HCT116 (cell line): Measurements from ENCODE around the gene HS6ST3. TPM values are rescaled to one million over a fixed set of nuclear protein-coding genes. Genes with fewer than 3 reads are reported as not detected.

ENCODE experiments used
- ATAC-seq: fragments of 200-7000 bp; cut with Tn5 transposase; 2 replicates; pipeline ENCODE4 v1.9.1; 2020; ENCODE audit warnings: mild to moderate bottlenecking, moderate library complexity
- BruUV-seq: library from RNA; stranded (reverse); fragments of 400-500 nt; replicated peaks from 2 replicates; lab custom pipeline; 2021; lab: Mats Ljungman, UMichigan
- CTCF ChIA-PET: fragments of 300-600 bp; sonication (Branson Sonifier 250); formaldehyde crosslinking; loops from one replicate; lab custom pipeline; 2021; ENCODE audit warnings: antibody characterized with exemption; lab: Charles Lee
- POLR2A ChIA-PET: fragments of 300-600, 350-600 bp; sonication (Branson Sonifier 250); formaldehyde crosslinking; loops from one replicate; lab custom pipeline; 2021; ENCODE audit warnings: antibody characterized with exemption; lab: Charles Lee
- RAD21 ChIA-PET, 2 experiments: fragments of 300-600 bp; sonication (Branson Sonifier 250); formaldehyde crosslinking; loops; one replicate each; lab custom pipeline; 2023; ENCODE audit warnings: low total read pairs in 2 of 2; ENCODE audit not compliant: uncharacterized antibody in 2 of 2, unreplicated experiment in 2 of 2, low non-redundant PET in 1 of 2; lab: Charles Lee
- DNase-seq: peaks from one replicate; pipeline ENCODE4 v3.0.0-alpha.2; 2010; ENCODE audit warnings: low read depth, low spot score
- H2AFZ ChIP-seq: fragments of 200-600 bp; shearing (Covaris generic), sonication (generic); 2 replicates; pipeline ENCODE4 v1.6.1; 2017; ENCODE audit warnings: low read depth, mixed run types, mixed read lengths, antibody characterized with exemption, low read length; ENCODE audit not compliant: poor library complexity, severe bottlenecking
- H3K27ac ChIP-seq: 2 replicates; pipeline ENCODE4 v1.5.1; 2012; ENCODE audit warnings: low read depth, low read length
- H3K27me3 ChIP-seq: fragments of 200-600 bp; sonication (generic); 2 replicates; pipeline ENCODE4 v1.6.1; 2016; ENCODE audit warnings: mixed run types, low read length, mixed read lengths; ENCODE audit not compliant: insufficient read depth
- H3K36me3 ChIP-seq, 2 experiments: fragments of 200-500 bp in 1 of 2; fragments of 200-600 bp in 1 of 2; sonication (Bioruptor generic) in 1 of 2; sonication (generic) in 1 of 2; 2 replicates each; pipeline versions ENCODE4 v1.5.1 to v1.6.1; 2014 to 2016; ENCODE audit warnings: low read length in 2 of 2, inconsistent platforms in 1 of 2, mixed read lengths in 1 of 2, mixed run types in 1 of 2; ENCODE audit not compliant: insufficient read depth in 2 of 2, control insufficient read depth in 1 of 2
- H3K4me1 ChIP-seq, 2 experiments: fragments of 200-600 bp in 1 of 2; sonication (generic) in 1 of 2; 2 replicates each; pipeline versions ENCODE4 v1.5.1 to v1.6.1; 2012 to 2017; ENCODE audit warnings: low read length in 2 of 2, inconsistent platforms in 1 of 2, mild to moderate bottlenecking in 1 of 2, mixed read lengths in 1 of 2, mixed run types in 1 of 2, moderate library complexity in 1 of 2; ENCODE audit not compliant: insufficient read depth in 2 of 2, control insufficient read depth in 1 of 2
- H3K4me2 ChIP-seq: fragments of 200-600 bp; sonication (generic); 2 replicates; pipeline ENCODE4 v1.6.1; 2017; ENCODE audit warnings: mixed run types, low read length, mixed read lengths
- H3K4me3 ChIP-seq, 2 experiments: fragments of 200-600 bp in 1 of 2; sonication (generic) in 1 of 2; replicated peaks in 1 of 2; 2 replicates each; pipeline ENCODE4 v1.5.1; 2011 to 2016; ENCODE audit warnings: low read length in 2 of 2, control low read depth in 1 of 2, low read depth in 1 of 2, mild to moderate bottlenecking in 1 of 2, mixed read lengths in 1 of 2, mixed run types in 1 of 2
- H3K79me2 ChIP-seq: fragments of 200-600 bp; sonication (generic); 2 replicates; pipeline ENCODE4 v1.6.1; 2017; ENCODE audit warnings: mild to moderate bottlenecking, mixed run types, low read length, moderate library complexity, mixed read lengths; ENCODE audit not compliant: insufficient read depth
- H3K9ac ChIP-seq: fragments of 200-600 bp; sonication (generic); 2 replicates; pipeline ENCODE4 v1.6.1; 2016; ENCODE audit warnings: low read length, mixed read lengths
- H3K9me2 ChIP-seq: fragments of 200-600 bp; sonication (generic), shearing (Covaris generic); 2 replicates; pipeline ENCODE4 v1.6.1; 2017; ENCODE audit warnings: mixed run types, mild to moderate bottlenecking, moderate library complexity; ENCODE audit not compliant: insufficient read depth
- H3K9me3 ChIP-seq, 2 experiments: fragments of 200-500 bp in 1 of 2; fragments of 200-600 bp in 1 of 2; sonication (Bioruptor generic) in 1 of 2; sonication (generic) in 1 of 2; 2 replicates each; pipeline ENCODE4 v1.6.1; 2014 to 2017; ENCODE audit warnings: low read length in 2 of 2, mixed read lengths in 2 of 2, inconsistent platforms in 1 of 2, low read depth in 1 of 2, mild to moderate bottlenecking in 1 of 2, mixed run types in 1 of 2, moderate library complexity in 1 of 2; ENCODE audit not compliant: control insufficient read depth in 1 of 2, insufficient read depth in 1 of 2
- H4K20me1 ChIP-seq: fragments of 200-600 bp; sonication (generic), shearing (Covaris generic); 2 replicates; pipeline ENCODE4 v1.6.1; 2017; ENCODE audit warnings: mixed run types, mild to moderate bottlenecking, moderate library complexity; ENCODE audit not compliant: insufficient read depth
- CBX3 ChIP-seq: IDR thresholded peaks from 2 replicates; pipeline ENCODE4 v1.6.1; 2012; ENCODE audit warnings: low read depth
- CEBPB ChIP-seq: IDR thresholded peaks from 2 replicates; pipeline ENCODE4 v1.6.1; 2012; ENCODE audit warnings: low read depth
- ELF1 ChIP-seq: IDR thresholded peaks from 2 replicates; pipeline ENCODE4 v1.6.1; 2012; ENCODE audit warnings: low read depth, borderline replicate concordance
- EZH2phosphoT487 ChIP-seq: fragments of 200-600 bp; IDR thresholded peaks from 2 replicates; pipeline ENCODE4 v1.6.1; 2018; ENCODE audit warnings: antibody characterized with exemption, borderline replicate concordance
- FOSL1 ChIP-seq: IDR thresholded peaks from 2 replicates; pipeline ENCODE4 v1.6.1; 2012; ENCODE audit warnings: low read depth
- JUND ChIP-seq: IDR thresholded peaks from 2 replicates; pipeline ENCODE4 v1.6.1; 2012
- POLR2A ChIP-seq: IDR thresholded peaks from 2 replicates; pipeline ENCODE4 v1.7.0; 2011; ENCODE audit warnings: borderline replicate concordance; ENCODE audit not compliant: insufficient read depth, insufficient read length; ENCODE audit errors: extremely low read depth
- RAD21 ChIP-seq: IDR thresholded peaks from 2 replicates; pipeline ENCODE4 v1.6.1; 2012; ENCODE audit warnings: low read depth, mild to moderate bottlenecking
- SIN3A ChIP-seq: IDR thresholded peaks from 2 replicates; pipeline ENCODE4 v1.6.1; 2012; ENCODE audit warnings: low read depth
- SP1 ChIP-seq: IDR thresholded peaks from 2 replicates; pipeline ENCODE4 v1.6.1; 2012; ENCODE audit warnings: low read depth
- TCF7L2 ChIP-seq: IDR thresholded peaks from 2 replicates; pipeline ENCODE4 v1.7.0; 2011; ENCODE audit warnings: borderline replicate concordance, inconsistent platforms; ENCODE audit not compliant: insufficient read depth, insufficient read length; ENCODE audit errors: extremely low read depth
- YY1 ChIP-seq: IDR thresholded peaks from 2 replicates; pipeline ENCODE4 v1.6.1; 2011; ENCODE audit warnings: low read length, low read depth, moderate library complexity, mild to moderate bottlenecking; ENCODE audit not compliant: insufficient replicate concordance; ENCODE audit errors: extremely low read depth
- ZFX ChIP-seq: fragments of 450-650 bp; IDR thresholded peaks from 2 replicates; pipeline ENCODE4 v1.6.1; 2017
- ZNF274 ChIP-seq: fragments of 200-500 bp; sonication (Bioruptor generic); IDR thresholded peaks from 2 replicates; pipeline ENCODE4 v1.6.1; 2014; ENCODE audit warnings: mild to moderate bottlenecking, low read depth, low read length, inconsistent platforms
- intact Hi-C: fragments of 100-400 bp; cut with micrococcal nuclease; formaldehyde crosslinking; loops from 2 replicates; pipeline ENCODE4 v1.10.0; 2022
- total RNA-seq: library from RNA; stranded (reverse); gene quantifications from one replicate; pipeline ENCODE4 v1.2.1, GENCODE V29; 2021; ENCODE audit not compliant: unreplicated experiment
- TF ChIP-seq, protein P1 (sequence below), 3 experiments: fragments of 200-600 bp in 1 of 3; sonication (generic) in 1 of 3; IDR thresholded peaks in 2 of 3; conservative IDR thresholded peaks in 1 of 3; 2 replicates each; pipeline ENCODE4 v1.5.1; 2012 to 2017; ENCODE audit warnings: low read depth in 2 of 3, low read length in 2 of 3, antibody characterized with exemption in 1 of 3, borderline replicate concordance in 1 of 3, control low read depth in 1 of 3, mild to moderate bottlenecking in 1 of 3, mixed read lengths in 1 of 3, mixed run types in 1 of 3, moderate library complexity in 1 of 3; ENCODE audit not compliant: insufficient read depth in 1 of 3
- TF ChIP-seq, protein P2 (sequence below): IDR thresholded peaks from 2 replicates; pipeline ENCODE4 v1.6.1; 2012
- TF ChIP-seq, protein P3 (sequence below): IDR thresholded peaks from 2 replicates; pipeline ENCODE4 v1.6.1; 2011; ENCODE audit warnings: mild to moderate bottlenecking, low read length, moderate library complexity; ENCODE audit not compliant: insufficient replicate concordance; ENCODE audit errors: extremely low read depth

The HS6ST3 gene
- total RNA-seq, 1 experiment from 2014 or later: 0.10 TPM

GRCh38 chr13:96503481-96503880, 413.6 kb downstream of the HS6ST3 start:
- H2AFZ ChIP-seq: no peak overlapping the region
- no peak overlapping the region for H3K27ac ChIP-seq
- ATAC-seq (no peak), DNase-seq (no peak)
- H3K9me3 ChIP-seq: no peaks in the 10 kb centered on the region
- H3K79me2 ChIP-seq: no peaks in the 10 kb centered on the region
- 0 out of 2 replicates have a peak, but pooled peaks cover 10% of the 10 kb centered on the region for H3K27me3 ChIP-seq
- no peaks in the 10 kb centered on the region for H3K4me1 ChIP-seq
- H3K4me3 ChIP-seq: no peak overlapping the region
- ChIA-PET RAD21 (no interaction called here), CTCF (no interaction called here), POLR2A (no interaction called here)
- TF ChIP-seq, protein P1, sequence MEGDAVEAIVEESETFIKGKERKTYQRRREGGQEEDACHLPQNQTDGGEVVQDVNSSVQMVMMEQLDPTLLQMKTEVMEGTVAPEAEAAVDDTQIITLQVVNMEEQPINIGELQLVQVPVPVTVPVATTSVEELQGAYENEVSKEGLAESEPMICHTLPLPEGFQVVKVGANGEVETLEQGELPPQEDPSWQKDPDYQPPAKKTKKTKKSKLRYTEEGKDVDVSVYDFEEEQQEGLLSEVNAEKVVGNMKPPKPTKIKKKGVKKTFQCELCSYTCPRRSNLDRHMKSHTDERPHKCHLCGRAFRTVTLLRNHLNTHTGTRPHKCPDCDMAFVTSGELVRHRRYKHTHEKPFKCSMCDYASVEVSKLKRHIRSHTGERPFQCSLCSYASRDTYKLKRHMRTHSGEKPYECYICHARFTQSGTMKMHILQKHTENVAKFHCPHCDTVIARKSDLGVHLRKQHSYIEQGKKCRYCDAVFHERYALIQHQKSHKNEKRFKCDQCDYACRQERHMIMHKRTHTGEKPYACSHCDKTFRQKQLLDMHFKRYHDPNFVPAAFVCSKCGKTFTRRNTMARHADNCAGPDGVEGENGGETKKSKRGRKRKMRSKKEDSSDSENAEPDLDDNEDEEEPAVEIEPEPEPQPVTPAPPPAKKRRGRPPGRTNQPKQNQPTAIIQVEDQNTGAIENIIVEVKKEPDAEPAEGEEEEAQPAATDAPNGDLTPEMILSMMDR (IDR thresholded peaks at IDR 0.05 in 2 of 3, conservative IDR thresholded peaks at IDR 0.05 in 1 of 3; ENCODE audit: borderline replicate concordance in 1 of 3, insufficient read depth in 1 of 3, low read depth in 2 of 3, low read length in 2 of 3): no peak
- TF ChIP-seq SIN3A: no peak
- TF ChIP-seq, protein P2, sequence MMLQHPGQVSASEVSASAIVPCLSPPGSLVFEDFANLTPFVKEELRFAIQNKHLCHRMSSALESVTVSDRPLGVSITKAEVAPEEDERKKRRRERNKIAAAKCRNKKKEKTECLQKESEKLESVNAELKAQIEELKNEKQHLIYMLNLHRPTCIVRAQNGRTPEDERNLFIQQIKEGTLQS: no peak
- TF ChIP-seq ELF1: no peak
- no peak for TF ChIP-seq ZNF274
- TF ChIP-seq TCF7L2: no peak
- no peak for TF ChIP-seq SP1
- TF ChIP-seq ZFX: no peak
- TF ChIP-seq FOSL1: no peak
- no peak for TF ChIP-seq POLR2A
- TF ChIP-seq CBX3: no peak
- TF ChIP-seq JUND: no peak
- no peak for TF ChIP-seq YY1
- TF ChIP-seq CEBPB: no peak
- TF ChIP-seq RAD21: no peak
- TF ChIP-seq, protein P3, sequence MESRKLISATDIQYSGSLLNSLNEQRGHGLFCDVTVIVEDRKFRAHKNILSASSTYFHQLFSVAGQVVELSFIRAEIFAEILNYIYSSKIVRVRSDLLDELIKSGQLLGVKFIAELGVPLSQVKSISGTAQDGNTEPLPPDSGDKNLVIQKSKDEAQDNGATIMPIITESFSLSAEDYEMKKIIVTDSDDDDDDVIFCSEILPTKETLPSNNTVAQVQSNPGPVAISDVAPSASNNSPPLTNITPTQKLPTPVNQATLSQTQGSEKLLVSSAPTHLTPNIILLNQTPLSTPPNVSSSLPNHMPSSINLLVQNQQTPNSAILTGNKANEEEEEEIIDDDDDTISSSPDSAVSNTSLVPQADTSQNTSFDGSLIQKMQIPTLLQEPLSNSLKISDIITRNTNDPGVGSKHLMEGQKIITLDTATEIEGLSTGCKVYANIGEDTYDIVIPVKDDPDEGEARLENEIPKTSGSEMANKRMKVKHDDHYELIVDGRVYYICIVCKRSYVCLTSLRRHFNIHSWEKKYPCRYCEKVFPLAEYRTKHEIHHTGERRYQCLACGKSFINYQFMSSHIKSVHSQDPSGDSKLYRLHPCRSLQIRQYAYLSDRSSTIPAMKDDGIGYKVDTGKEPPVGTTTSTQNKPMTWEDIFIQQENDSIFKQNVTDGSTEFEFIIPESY: no peak
- no peak for TF ChIP-seq EZH2phosphoT487
- BruUV-seq: no TSS peak
- no peaks in the 10 kb centered on the region for H3K36me3 ChIP-seq
- no peak overlapping the region for H3K4me2 ChIP-seq
- no peak overlapping the region for H3K9ac ChIP-seq
- intact Hi-C loops: no loop called here
- H3K9me2 ChIP-seq: no peaks in the 10 kb centered on the region
- no peaks in the 10 kb centered on the region for H4K20me1 ChIP-seq
